ENCODE results near the gene TWIST2. TPM values are rescaled to one million over a fixed set of nuclear protein-coding genes. Genes with fewer than 3 reads are reported as not detected.

TWIST2 gene
- total RNA-seq, 6 donors from 2014 or later: 10.5 to 29.3 (median 23.4) TPM

GRCh38 chr2:238834982-238835381 is 12.9 kb upstream of the TWIST2 start:
- H3K4me1 ChIP-seq: no peaks in the 10 kb centered on the region
- H3K27ac ChIP-seq: no peak overlapping the region
- no peaks in the 10 kb centered on the region for H3K36me3 ChIP-seq
- ATAC-seq (ENCODE audit: low FRiP score in 2 of 2) (no peak), DNase-seq (no peak)
- no peak overlapping the region for H3K4me3 ChIP-seq
- no peaks in the 10 kb centered on the region for H3K27me3 ChIP-seq
- TF ChIP-seq POLR2AphosphoS5 (IDR thresholded peaks at IDR 0.05) (no peak), POLR2A (IDR thresholded peaks at IDR 0.05) (no peak), EP300 (IDR thresholded peaks at IDR 0.05) (no peak), CTCF (IDR thresholded peaks at IDR 0.05) (no peak)
- H3K9me3 ChIP-seq: peaks cover 0 to 9% (median 0%) of the 10 kb centered on the region in 4 donors
- WGBS, 2 donors: 77 to 81% methylated on average over 3 of the region's 3 CpGs

- WGBS, 2 donors: 53 to 67% methylated on average over 7 of the region's 7 CpGs
- H3K4me3 ChIP-seq: no peak overlapping the region
- no peaks in the 10 kb centered on the region for H3K36me3 ChIP-seq
- DNase-seq: no peak
- no peak overlapping the region for H3K27ac ChIP-seq
- no peak for ATAC-seq (ENCODE audit: low FRiP score in 2 of 2)
- peaks cover 0 to 9% (median 0%) of the 10 kb centered on the region in 4 donors for H3K9me3 ChIP-seq
- H3K27me3 ChIP-seq: no peaks in the 10 kb centered on the region
- H3K4me1 ChIP-seq: no peaks in the 10 kb centered on the region
- TF ChIP-seq CTCF (IDR thresholded peaks at IDR 0.05) (no peak), POLR2AphosphoS5 (IDR thresholded peaks at IDR 0.05) (no peak), POLR2A (IDR thresholded peaks at IDR 0.05) (no peak), EP300 (IDR thresholded peaks at IDR 0.05) (no peak)
Observed at GRCh38 chr2:238835726-238836301, 12.1 kb upstream of the TWIST2 start.

GRCh38 chr2:238838786-238839327 is 9.0 kb upstream of the TWIST2 start:
- Histone ChIP-seq H3K27me3 (no peaks in the 10 kb centered on the region), H3K9me3 (peaks cover 0 to 9% (median 0%) of the 10 kb centered on the region in 4 donors), H3K27ac (no peak overlapping the region), H3K36me3 (no peaks in the 10 kb centered on the region), H3K4me3 (no peak overlapping the region), H3K4me1 (no peaks in the 10 kb centered on the region)
- DNase-seq: no peak
- ATAC-seq (ENCODE audit: low FRiP score in 2 of 2): no peak
- TF ChIP-seq EP300 (IDR thresholded peaks at IDR 0.05) (no peak), POLR2A (IDR thresholded peaks at IDR 0.05) (no peak), CTCF (IDR thresholded peaks at IDR 0.05) (no peak), POLR2AphosphoS5 (IDR thresholded peaks at IDR 0.05) (no peak)

GRCh38 chr2:238839428-238839827 is 8.5 kb upstream of the TWIST2 start:
- Histone ChIP-seq H3K27me3 (no peaks in the 10 kb centered on the region), H3K27ac (no peak overlapping the region), H3K9me3 (peaks cover 0 to 9% (median 0%) of the 10 kb centered on the region in 4 donors), H3K4me1 (no peaks in the 10 kb centered on the region), H3K4me3 (no peak overlapping the region), H3K36me3 (no peaks in the 10 kb centered on the region)
- no peak for TF ChIP-seq POLR2A (IDR thresholded peaks at IDR 0.05)
- no peak for TF ChIP-seq EP300 (IDR thresholded peaks at IDR 0.05)
- no peak for TF ChIP-seq POLR2AphosphoS5 (IDR thresholded peaks at IDR 0.05)
- no peak for TF ChIP-seq CTCF (IDR thresholded peaks at IDR 0.05)
- DNase-seq (no peak), ATAC-seq (ENCODE audit: low FRiP score in 2 of 2) (no peak)
- WGBS, 2 donors: 86 to 91% methylated on average over 2 of the region's 2 CpGs
